RPMI7951 (cell line): ENCODE data around the gene DSCAML1. TPM values are rescaled to one million over a fixed set of nuclear protein-coding genes. Genes with fewer than 3 reads are reported as not detected.

ENCODE experiments used
- DNase-seq: peaks from one replicate; pipeline ENCODE4 v3.0.0-alpha.2; 2012; ENCODE audit warnings: low read depth
- total RNA-seq: library from RNA; depleted of rRNA; stranded (reverse); fragments of >200 nt; shearing (Covaris generic); gene quantifications from 2 replicates; pipeline ENCODE4 v1.2.3, GENCODE V29; 2014; rRNA removed

DSCAML1 gene
- total RNA-seq, 1 experiment from 2014 or later = not detected

- no peak for DNase-seq
Observed at GRCh38 chr11:117378976-117379865, 417.8 kb downstream of the DSCAML1 start.

Other genes starting within 250 kb of the DSCAML1 start
- gene FXYD2, start 27.5 kb upstream of the DSCAML1 start, total RNA-seq = 0.10 TPM in 1 of 2 replicates, not detected in the other
- gene FXYD6, start 79.4 kb upstream of the DSCAML1 start, total RNA-seq = 0.24 and 0.78 TPM in 2 replicates
- gene TMPRSS13, start 132.2 kb upstream of the DSCAML1 start, total RNA-seq = not detected in 2 replicates
- gene IL10RA, start 189.2 kb upstream of the DSCAML1 start, total RNA-seq = 0.12 TPM in 1 of 2 replicates, not detected in the other